Retina (tissue), 1 donor: ENCODE results near the gene DIPK1B.

Experiments
- DNase-seq: peaks from one replicate; pipeline ENCODE4 v3.0.0-alpha.2; 2016

The DIPK1B gene

DNA sequence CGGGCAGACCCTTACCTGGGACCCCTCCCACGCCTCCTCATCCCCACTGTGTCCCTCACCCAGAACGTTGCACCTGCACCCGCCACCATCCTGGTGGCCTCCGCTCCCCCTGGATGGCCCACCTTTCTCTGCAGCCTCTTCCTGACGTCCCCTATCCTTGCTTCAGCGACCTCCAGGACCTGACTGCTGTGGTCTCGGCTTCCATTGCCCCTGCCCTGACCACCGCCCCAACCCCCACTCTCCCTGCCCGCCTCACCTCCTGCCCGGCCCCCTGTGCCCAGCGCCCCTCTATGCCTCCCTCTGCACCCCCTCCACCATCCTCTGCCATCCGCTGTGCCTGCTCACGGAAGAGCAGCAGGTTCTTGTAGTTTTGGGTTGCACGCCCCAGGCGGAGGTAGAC, 28.1 kb downstream of the DIPK1B start:
- DNase-seq = no peak

GRCh38 chr9:136740971-136741882, 28.9 kb downstream of the DIPK1B start:
- DNase-seq = no peak

DNA sequence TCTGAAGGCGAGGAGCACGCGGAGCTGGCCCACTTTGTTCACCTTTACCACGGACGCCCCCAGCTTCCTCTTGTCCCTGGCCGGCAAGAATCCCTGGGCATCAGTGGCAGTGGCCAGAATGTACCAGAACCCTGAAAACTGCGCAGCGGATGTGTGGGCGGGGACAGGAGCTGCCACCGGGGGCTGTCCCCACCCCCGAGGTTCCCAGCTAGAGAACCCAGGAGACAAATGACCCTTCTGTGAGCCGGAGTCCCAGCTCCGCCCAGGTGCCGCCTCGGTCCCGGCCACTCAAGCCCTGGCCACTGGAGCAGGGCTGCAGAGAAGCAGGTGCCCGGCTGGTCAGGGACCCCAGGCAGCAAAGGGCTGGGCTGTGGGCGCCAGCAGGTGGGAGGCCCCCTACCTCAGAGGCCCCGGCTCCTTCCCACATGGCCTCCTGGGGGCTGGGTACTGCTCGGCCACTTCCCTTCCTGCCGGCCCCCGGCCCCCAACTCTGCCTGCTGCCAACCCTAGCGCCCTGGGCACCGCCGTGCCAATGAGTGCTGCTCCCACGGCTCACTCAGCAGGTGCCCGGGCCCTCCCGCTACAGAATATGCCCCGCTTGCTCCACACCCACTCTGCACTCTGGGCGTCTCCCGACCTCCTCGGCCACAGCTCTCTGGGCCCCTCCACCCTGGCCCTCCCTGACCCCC, 29.7 kb downstream of the DIPK1B start:
- DNase-seq = no peak

GRCh38 chr9:136742591-136743391, 30.4 kb downstream of the DIPK1B start, which contains the start of gene LCN10:
Gene LCN10 (minus strand): TSS chr9:136742940. CDS start chr9:136742903, 37 bp downstream.
- DNase-seq = no peak

GRCh38 chr9:136743639-136744211, 31.4 kb downstream of the DIPK1B start:
- no peak for DNase-seq

DNA sequence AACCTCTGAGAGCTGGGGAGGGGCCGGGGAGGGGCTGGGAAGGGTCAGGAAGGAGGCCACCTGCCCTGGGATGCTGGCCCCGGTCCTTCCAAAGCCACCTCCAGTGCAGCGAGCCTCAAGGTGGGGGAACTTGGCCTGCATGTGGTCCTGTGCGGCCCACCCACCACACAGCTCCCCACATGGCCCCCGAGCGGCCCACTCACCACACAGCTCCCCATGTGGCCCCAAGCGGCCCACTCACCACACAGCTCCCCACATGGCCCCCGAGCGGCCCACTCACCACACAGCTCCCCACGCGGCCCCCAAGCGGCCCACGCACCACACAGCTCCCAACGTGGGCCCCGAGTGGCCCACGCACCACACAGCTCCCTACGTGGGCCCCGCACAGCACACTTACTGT, 32.4 kb downstream of the DIPK1B start:
- no peak for DNase-seq

DNA sequence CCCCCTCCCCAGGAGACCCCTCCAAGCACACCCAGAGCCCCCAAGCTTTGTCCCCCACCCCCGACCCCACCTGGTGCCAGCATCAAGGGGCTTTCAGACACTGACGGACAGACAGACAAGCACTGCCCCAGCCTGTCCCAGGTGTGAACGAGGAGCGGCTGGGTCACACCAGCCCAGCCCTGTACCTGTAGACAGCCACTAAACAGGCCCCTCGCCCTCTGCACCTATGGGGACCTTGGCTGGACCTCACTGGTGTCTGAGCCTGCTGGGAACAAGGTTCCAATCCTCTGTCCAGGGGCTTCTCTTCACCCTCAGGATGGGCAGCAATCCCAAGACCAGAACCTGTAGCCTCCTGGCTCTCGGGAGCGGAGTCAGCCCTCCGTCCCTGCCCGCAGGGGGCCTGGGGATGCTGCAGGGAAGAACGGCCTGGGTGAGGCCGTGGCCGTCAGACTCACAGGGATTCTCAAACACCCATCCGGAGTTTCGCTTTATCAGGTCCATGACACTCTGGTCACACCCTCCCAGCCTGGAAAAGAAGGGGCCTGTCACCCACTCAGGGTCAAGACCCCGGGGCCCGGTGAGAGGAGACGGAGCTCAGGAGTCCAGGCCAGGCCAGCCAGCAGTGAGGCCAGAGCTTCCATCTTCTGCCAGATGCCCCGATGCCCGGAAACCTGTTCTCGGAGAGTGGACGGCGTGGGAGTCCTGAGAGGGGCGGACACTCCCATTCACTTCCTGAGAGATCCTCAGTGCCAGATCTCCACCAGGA, 33.2 kb downstream of the DIPK1B start:
- DNase-seq = no peak

- no peak for DNase-seq
Measured at GRCh38 chr9:136746155-136746490, 33.8 kb downstream of the DIPK1B start.

DNA sequence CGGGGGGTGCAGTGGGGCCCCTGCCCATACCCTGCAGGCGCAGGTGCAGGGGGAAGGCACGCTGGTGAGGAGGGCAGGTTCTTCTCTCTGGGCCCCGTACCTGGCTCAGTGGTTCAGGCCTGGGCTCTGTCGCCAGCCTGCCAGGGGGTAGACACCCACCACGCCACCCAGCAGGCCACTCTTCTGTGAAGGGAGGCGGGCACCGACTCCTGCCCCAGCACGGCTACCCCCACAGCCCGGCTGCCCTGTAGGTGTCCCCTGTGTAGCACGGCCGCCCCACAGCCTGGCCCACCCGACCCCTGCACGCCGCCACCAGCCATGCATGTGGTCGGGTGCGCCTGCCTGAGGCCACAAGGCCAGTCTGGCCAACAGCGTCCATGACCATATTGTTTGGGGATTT, 34.2 kb downstream of the DIPK1B start:
- DNase-seq = no peak

DNA sequence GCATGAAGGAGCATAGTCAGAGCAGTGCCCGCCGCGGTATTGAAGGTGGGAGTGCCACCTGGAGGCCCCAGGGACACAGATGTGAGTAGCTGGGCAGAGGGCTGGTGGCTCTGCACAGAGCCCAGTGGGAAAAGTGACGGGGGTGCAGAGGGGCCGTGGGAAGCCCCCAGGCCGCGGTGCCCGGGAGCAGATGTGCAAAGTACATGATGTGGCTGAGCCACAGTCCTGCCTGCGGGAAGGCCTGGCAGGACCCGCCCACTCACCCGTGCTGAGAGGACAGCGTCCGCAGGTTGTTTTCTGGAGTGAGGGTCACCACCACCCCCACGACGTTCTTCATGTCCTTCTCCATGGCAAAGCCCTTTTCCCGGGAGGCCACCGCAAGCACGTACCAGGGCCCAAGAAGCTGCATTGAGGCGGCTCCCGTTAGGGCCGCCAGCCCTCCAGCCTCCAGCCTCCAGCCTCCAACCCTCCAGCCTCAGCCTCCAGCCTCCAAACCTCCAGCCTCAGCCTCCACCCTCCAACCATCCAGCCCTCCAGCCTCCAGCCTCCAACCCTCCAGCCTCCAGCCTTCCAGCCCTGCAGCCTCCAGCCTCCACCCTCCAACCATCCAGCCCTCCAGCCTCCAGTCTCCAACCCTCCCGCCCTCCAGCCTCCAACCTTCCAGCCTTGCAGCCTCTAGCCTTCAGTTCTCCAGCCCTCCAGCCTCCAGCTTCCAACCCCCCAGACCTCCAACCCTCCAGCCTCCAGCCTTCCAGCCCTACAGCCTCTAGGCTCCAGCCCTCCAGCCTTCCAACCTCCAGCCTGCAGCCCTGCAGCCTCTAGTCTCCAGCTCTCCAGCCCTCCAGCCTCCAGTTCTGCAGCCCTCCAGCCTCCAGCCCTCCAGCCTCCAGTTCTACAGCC, 35.0 kb downstream of the DIPK1B start:
- DNase-seq = no peak

GRCh38 chr9:136748201-136748600, 35.8 kb downstream of the DIPK1B start, which contains the start of gene LCN6:
Gene LCN6 (minus strand): TSS chr9:136748525. CDS start chr9:136748483, 42 bp downstream.
- no peak for DNase-seq

DNA sequence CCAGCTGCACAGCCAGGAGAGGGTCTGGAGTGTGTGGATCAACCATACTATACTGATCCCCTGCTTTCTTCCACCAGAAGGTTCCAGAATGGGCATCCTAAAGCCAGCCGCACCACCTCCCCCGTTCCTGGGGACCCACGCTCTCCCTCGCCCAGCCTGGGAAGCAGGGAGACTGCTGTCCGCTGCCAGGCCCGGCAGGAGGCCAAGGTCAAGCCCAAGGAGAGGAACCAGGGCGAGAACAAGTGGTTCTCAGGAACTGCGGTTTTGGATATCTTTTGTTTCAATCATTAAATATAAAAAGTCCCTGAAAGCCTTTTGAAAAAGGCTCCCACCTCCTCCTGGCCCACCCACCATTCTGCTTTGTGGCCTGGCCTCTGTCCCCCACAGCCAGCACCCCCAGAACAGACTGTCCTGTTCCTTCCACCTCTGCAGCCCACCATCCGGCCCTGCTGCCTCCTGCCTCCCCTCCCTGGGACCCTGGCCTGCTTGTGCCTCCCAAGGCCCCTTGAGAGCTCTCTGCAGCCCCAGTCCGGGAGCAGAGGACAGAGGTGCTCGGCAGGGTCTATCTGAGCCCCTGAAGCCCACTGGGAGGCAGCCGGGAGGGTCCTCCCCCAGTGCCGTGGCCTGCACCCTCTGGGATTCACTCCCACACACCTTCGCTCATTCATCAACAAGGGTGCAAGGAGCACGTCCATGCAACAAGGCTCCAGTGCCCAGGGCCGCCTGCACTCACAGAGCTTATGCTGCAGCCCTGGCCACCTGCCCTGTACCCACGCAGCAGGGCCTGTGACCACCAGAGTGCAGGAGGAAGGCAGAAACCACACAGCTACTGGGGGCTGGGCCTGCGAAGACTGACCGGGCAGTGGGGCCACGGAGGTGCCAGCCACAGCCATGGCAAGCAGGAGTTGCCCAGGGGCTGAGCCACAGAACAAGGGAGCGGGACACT, 36.6 kb downstream of the DIPK1B start:
- no peak for DNase-seq

DNA sequence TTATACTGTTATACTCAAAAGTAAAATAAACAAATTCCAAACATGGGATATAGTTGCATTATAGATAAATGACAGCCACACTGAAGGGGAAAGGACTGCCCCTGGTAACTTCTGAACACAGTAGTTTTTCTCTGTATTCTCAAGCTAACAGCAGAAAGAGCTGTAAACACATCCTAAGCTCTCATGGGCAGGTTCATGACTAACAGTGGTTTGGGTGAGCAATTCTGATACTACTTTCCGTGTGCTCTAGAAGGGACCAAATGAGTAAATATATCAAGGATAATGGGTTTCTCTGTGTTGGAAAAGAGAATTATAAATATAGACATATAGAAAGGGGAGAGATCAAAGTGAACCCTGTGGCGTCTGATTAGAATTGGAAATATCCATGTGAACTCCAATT, 38.2 kb downstream of the DIPK1B start:
- no peak for DNase-seq

GRCh38 chr9:136751244-136751643, 38.9 kb downstream of the DIPK1B start:
- no peak for DNase-seq

DNA sequence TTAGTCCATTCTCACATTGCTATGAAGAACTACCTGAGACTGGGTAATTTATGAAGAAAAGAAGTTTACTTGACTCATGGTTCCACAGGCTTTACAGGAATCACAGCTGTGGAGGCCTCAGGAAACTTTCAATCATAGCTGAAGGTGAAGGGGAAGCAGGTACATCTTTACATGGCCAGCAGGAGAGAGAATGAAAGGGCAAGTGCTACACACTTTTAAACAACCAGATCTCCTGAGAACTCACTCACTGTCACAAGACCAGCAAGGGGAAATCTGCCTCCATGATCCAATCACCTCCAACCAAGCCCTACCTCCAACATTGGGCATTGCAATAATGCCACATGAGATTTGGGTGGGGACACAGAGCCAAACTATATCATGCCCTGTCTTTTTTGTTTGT, 39.4 kb downstream of the DIPK1B start:
- DNase-seq = no peak

DNA sequence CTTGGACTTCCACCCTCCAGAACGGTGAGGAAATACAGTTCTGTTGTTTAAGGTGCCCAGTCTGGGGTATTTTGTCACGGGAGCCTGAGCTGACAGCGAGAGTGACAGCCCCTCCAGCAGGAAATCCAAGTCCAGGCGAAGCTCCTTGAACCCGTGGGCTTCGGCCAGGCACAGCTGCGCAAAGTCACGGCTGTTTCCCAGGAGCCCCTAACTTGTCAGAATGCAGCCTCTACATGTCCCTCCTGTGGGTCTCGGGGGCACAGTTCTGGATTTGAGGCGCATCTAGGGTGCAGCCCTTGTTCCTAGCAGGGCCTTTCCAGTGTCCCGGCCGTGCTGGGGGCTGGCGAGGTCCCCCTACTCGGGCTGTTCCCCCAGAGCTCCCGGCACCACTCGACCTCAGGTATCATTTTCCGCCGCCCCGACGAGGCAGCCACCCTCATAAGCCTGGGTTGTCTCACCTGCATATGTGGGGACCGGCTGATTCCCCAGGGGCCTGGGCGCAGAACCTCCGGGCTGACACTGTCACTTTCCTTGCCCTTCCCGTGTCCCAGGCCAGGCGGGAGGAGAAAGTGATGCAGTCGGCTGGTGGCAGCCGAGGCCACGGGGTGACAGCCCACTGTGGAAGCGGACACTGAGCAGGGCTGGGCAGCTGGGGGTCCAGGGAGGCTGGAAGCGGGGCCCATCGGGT, 41.1 kb downstream of the DIPK1B start:
- DNase-seq = no peak

DNA sequence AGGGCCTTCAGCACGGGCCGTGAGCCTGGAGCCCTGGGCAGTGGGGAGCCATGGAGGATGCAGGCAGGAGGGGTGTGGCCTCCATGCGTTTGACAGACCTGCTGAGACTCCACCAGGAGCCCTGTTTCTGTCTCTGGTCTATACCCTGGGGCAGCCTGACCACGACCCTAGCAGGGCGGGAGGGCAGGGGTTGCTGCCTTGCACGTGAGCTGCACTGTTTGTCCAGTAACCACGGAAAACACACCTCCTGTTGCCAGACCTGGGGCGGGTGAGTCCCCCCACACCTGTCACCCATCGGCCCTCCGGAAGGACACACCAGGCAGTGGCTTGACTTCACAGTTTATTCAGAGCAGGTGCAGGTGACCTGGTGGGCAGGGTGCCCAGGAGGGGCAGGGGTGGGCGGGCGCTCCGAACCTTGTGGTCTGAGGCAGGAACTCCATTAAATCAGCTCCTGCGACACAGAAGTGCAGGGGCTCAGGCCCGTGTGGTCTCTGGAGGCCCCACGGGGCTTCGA, 41.7 kb downstream of the DIPK1B start:
- DNase-seq = no peak

DNA sequence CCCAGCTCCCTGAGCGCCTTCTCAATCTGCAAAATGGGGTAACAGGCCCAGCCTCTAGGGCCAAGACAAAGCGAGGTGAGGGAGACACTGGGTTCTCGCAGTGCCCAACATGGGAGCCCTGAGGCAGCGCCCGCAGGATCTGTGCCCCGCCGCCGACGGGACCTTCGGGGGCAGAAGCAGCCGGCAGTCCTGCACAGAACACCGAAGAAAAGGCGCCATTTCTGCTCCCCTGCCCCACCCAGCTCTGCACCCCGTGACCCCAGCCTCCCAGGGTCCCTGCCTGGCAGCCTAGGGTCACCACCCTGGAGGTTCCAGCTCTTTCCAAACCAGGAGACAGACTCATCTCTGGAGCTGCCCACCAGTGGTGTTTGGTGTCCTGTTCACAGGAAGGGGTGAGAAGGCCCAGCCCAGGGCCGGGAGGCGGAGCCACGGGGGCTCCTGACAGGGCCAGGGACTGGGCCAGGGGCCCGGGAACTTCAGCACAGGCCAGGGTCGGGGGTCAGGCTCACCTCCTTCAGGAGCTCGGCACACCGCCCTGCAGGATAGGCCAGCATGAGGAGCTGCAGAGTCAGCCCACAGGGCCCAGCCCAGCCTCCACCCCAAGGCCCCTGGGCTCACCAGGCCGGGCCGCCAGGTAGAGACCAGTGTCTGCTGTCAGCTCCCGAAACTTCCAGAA, 42.4 kb downstream of the DIPK1B start:
- no peak for DNase-seq
